ENCODE data around the gene ZNF878.

GRCh38 chr19:12064590-12065538 is 12.1 kb upstream of the ZNF878 start, which contains the start of gene ZNF844:
- TF ChIP-seq CTCF (IDR thresholded peaks at IDR 0.05) (no peak), POLR2A (IDR thresholded peaks at IDR 0.05) (peak; percentile 87 to 94)
